Choroid plexus epithelial cell (primary cell): ENCODE measurements around the gene POLR2C.

ENCODE experiments used
- DNase-seq: peaks from one replicate; pipeline ENCODE4 v3.0.0-alpha.2; 2010; ENCODE audit warnings: low read depth
- H3K4me3 ChIP-seq: 2 replicates; pipeline ENCODE4 v1.5.1; 2011; ENCODE audit warnings: low read depth, mild to moderate bottlenecking, control low read depth, low read length, moderate library complexity
- TF ChIP-seq, protein P1 (sequence below): conservative IDR thresholded peaks from 2 replicates; pipeline ENCODE4 v1.5.1; 2011; ENCODE audit warnings: low read depth, mild to moderate bottlenecking, control low read depth, inconsistent platforms, low read length, moderate library complexity

The POLR2C gene

DNA sequence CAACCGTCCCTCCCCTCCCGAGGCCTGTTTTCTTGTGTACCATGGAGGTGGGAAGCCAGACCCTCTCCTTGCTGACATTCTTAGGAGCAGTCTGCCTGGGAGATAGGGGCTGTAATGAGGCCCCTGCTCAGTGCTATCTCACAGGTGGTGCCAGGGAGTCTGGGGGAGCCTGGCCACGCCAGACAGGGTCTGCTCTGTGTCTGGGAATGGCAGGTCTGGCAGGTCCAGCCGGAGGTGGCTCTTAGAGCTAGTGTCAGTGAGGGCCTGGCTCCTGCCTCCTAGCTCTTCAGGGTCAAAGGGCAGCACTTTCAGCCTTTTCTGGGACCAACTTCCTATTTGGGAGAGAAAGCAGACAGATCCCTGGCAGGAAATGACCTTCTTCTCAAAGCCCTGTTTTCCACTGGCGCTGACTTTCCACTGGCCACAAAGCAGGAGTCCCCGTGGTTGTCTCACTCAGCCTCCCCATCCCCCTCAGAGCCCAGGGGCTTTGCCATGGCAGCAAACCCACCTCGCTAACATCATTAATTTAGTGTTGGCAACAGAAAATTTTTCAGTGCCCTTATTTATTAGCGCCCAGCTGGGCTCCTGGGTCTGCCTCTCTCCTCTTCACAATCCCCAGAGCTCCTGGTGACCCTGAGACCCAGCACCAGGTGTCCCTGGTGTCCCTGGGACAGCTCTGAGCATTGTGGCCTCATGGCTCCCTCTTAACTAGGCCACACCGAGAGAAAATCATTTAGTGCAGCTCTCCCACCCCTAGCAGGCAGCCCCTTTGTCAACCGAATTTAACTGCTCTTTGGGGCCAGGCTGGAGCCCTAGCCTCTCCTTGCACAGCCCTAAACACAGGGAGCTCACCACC is 47.8 kb downstream of the POLR2C start:
- no peak for DNase-seq
- TF ChIP-seq, protein P1, sequence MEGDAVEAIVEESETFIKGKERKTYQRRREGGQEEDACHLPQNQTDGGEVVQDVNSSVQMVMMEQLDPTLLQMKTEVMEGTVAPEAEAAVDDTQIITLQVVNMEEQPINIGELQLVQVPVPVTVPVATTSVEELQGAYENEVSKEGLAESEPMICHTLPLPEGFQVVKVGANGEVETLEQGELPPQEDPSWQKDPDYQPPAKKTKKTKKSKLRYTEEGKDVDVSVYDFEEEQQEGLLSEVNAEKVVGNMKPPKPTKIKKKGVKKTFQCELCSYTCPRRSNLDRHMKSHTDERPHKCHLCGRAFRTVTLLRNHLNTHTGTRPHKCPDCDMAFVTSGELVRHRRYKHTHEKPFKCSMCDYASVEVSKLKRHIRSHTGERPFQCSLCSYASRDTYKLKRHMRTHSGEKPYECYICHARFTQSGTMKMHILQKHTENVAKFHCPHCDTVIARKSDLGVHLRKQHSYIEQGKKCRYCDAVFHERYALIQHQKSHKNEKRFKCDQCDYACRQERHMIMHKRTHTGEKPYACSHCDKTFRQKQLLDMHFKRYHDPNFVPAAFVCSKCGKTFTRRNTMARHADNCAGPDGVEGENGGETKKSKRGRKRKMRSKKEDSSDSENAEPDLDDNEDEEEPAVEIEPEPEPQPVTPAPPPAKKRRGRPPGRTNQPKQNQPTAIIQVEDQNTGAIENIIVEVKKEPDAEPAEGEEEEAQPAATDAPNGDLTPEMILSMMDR = no peak
- H3K4me3 ChIP-seq = no peak overlapping the region

DNA sequence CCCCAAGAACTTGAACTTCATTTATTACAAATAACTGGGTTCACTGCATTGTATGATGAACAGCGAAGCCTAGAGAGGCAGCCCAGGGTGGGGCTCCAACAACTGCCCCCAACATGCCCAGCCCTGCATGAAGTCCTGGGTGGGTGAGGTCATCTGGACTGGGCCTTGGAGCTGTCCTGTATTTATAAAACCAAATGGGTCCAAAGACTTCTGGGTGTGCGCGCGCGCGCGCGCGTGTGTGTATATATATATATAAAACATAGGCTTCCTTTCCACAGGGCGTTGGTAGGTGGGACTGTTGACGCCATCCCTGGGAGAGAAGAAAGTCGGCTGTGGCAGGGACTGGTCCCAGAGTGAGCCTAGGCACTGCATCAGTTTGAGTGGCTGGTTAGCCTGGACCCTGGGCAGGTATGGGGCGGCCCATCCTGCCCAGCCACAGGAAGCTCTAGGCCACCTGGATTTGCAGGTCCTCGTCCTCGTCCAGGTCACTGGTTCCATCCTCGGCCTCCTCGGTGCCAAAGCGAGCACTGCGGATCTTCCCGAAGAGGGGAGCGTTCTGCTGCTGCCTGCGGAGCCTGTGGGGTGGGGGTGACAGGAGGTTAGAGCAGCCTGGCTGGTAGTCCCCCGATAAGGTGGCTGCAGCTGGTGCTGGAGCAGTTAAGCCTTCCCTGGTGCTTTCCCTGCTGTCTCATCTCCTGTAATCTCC is 50.0 kb downstream of the POLR2C start:
- TF ChIP-seq, protein P1 = no peak
- DNase-seq = no peak

DNA sequence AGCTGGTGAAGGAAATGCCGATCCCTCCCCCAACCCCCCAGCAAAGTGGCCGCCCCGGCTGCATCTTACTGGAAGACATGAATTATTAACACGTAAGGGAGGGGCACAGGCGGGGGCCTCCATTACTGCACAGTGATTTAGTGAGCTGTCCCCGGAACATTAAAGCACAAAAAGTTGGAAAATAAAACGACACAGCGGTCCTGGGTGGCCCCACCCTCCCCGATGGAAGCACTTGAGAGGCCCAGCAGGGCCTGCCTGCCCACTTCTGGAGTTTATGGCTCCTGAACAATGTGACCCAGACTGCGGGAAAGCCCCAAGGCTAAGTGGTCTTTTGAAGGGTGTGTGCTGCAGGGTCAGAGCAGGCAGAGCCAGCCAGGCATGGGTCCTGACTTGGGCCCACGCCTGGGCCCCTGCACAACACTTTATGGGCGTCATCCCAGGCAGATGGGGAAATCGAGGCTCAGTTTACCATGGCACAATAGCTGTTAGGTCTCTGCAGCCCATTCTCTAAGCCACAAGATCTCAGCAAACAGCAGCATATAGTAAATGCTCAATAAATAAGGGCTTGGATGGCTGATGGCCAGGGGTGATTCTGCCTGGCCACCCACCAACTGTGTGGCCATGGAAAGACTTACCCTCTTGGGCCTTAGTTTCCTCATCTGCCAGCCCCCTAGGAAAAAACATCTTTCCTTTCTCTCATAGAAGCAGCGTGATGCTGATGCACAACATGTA is 51.1 kb downstream of the POLR2C start:
- no peak for DNase-seq
- TF ChIP-seq, protein P1 = no peak
- no peak overlapping the region for H3K4me3 ChIP-seq

More for the DNA sequence above, 50.0 kb downstream of the POLR2C start:
- no peak overlapping the region for H3K4me3 ChIP-seq

DNA sequence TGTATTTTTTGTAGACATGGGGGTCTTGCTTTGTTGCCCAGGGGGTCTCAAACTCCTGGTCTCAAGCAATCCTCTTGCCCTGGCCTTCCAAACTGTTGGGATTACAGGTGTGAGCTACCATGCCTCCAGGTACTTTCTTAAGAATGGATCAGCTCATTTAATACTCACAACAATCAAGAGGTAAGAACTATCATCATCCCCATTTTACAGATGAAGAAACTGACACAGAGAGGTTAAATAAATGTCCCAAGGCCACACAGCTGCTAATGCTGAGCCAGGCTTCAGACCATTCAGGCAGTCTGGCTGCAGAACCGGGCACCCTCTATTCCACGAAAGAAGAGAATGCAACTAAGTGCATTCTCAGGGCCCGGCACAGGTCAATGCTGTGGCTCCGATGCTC is 51.9 kb downstream of the POLR2C start:
- H3K4me3 ChIP-seq = no peak overlapping the region
- DNase-seq = no peak
- TF ChIP-seq, protein P1 = no peak

DNA sequence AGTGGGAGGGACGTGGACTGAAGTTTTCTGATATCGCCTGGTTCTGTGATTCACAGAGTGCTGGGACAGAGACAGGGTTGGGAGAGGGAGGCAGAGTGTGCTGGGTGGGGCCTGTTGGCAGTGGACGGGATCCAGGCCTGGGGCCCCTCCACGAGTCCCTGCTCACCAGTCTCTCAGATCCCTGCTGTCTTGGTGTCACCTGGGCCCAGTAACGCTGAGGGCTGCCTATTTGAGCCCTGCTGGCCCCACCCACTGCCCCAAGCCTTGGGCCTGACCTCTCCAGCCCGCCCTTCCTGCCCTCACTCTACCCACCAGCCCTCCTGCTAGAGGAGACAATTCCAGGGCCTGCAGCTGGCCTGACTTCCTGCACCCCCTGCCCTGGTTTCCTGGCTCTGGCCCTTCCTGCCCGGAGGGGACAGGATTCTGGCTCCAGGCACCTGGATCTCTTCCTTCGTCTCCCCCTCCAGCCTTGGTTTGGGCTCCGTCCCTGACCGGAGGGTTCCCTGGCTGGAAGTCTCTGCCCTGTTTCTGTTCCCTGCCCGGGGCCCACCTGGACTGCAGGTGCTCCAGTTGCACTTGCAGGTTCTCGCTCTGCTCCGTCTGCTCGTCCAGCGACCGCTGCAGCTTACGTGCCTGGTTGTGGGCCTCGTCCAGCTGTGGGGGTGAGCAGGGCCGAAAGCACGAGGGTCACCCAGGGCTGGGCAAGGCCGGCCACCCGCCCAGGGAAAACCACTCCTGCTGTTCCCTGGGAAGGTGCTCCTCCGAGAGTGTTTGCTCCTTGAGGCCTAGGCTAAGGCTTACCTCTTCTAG is 52.5 kb downstream of the POLR2C start:
- TF ChIP-seq, protein P1 = no peak
- no peak for DNase-seq
- no peak overlapping the region for H3K4me3 ChIP-seq

DNA sequence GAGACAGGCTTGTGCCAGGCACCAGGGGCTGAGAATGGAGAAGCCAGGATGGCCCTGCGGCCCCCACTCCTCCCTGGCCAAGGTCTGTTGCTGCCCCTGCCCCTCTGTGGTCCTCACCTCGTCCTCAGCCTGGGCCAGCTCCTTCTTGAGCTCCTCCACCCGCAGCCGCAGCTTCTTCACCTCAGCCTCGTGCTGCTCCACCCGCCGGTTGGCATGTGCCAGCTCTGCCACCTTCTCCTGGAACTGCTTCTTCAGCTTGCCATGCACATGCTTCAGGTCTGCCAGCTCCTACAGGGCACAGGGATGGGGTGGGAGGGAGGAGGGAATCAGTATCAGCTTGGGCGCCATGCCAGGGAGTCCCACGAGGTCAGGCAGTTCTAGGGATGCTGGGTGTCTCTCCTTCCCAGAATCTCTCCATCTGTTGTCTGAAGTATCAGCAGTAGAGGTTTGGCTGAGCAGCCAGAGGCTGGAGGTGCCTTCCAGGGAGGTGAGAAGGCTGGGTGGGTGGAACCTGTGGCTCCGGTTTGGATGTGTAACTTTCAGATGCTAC is 53.8 kb downstream of the POLR2C start:
- H3K4me3 ChIP-seq = no peak overlapping the region
- DNase-seq = no peak
- TF ChIP-seq, protein P1 = no peak
